ENCODE results near the gene ARHGEF17.

- TF ChIP-seq EZH2 (IDR thresholded peaks at IDR 0.05; ENCODE audit: borderline replicate concordance): no peak
- TF ChIP-seq CTCF (IDR thresholded peaks at IDR 0.05; ENCODE audit: poor library complexity): no peak
- no peak for TF ChIP-seq EZH2phosphoT487 (IDR thresholded peaks at IDR 0.05; ENCODE audit: low read depth, severe bottlenecking, unreplicated experiment)
Observed at GRCh38 chr11:73401924-73402833, 94.1 kb downstream of the ARHGEF17 start.
